HEK293 (cell line): ENCODE measurements around the gene CXCL6.

ENCODE experiments used
- CTCF ChIA-PET: fragments of 350-600 bp; formaldehyde crosslinking; extraction: SDS; loops from one replicate; lab custom pipeline; 2021; ENCODE audit warnings: antibody characterized with exemption; lab: Yijun Ruan, JAX
- POLR2A ChIA-PET: fragments of 300-600 bp; formaldehyde crosslinking; extraction: SDS; loops from one replicate; lab custom pipeline; 2020; ENCODE audit warnings: antibody characterized with exemption, inconsistent platforms; lab: Yijun Ruan, JAX
- H3K27ac ChIP-seq: fragments of 200-500 bp; sonication (Bioruptor generic); 2 replicates; pipeline ENCODE4 v1.5.1; 2014; ENCODE audit warnings: low read depth, low read length, control low read depth, inconsistent platforms; ENCODE audit errors: extremely low read depth
- H3K36me3 ChIP-seq, 2 experiments: fragments of 200-500 bp in 1 of 2; sonication (Bioruptor generic) in 1 of 2; 1 replicate in 1 of 2; 2 replicates in 1 of 2; pipeline ENCODE4 v1.5.1; 2014 to 2017; ENCODE audit warnings: inconsistent platforms in 2 of 2, low read length in 2 of 2; ENCODE audit not compliant: control insufficient read depth in 2 of 2, insufficient read depth in 1 of 2
- H3K4me1 ChIP-seq: fragments of 200-500 bp; sonication (Bioruptor generic); 2 replicates; pipeline ENCODE4 v1.5.1; 2014; ENCODE audit warnings: mild to moderate bottlenecking, low read length, inconsistent platforms; ENCODE audit not compliant: control insufficient read depth, insufficient read depth
- H3K4me3 ChIP-seq: 2 replicates; pipeline ENCODE4 v1.5.1; 2011; ENCODE audit warnings: low read depth, mild to moderate bottlenecking, control low read depth, low read length, moderate library complexity
- H3K9me3 ChIP-seq: fragments of 200-500 bp; sonication (Bioruptor generic); 2 replicates; pipeline ENCODE4 v1.5.1; 2014; ENCODE audit warnings: low read depth, low read length, inconsistent platforms; ENCODE audit not compliant: control insufficient read depth, insufficient read depth
- BCL11A ChIP-seq: fragments of 450-650 bp; formaldehyde crosslinking; IDR thresholded peaks from 2 replicates; pipeline ENCODE4 v1.5.1; 2016; ENCODE audit warnings: low read depth, missing biosample characterization, missing genetic modification characterization
- MYNN ChIP-seq: fragments of 450-650 bp; formaldehyde crosslinking; IDR thresholded peaks from 2 replicates; pipeline ENCODE4 v1.5.1; 2016; ENCODE audit warnings: missing biosample characterization, missing genetic modification characterization, borderline replicate concordance
- SALL2 ChIP-seq: fragments of 450-650 bp; formaldehyde crosslinking; IDR thresholded peaks from 2 replicates; pipeline ENCODE4 v1.5.0; 2017; ENCODE audit warnings: missing biosample characterization, mild to moderate bottlenecking, missing genetic modification characterization, borderline replicate concordance
- TRIM28 ChIP-seq: IDR thresholded peaks from 2 replicates; pipeline ENCODE4 v1.6.1; 2011; ENCODE audit warnings: low read length, control low read depth, borderline replicate concordance
- TSHZ1 ChIP-seq: fragments of 450-650 bp; formaldehyde crosslinking; IDR thresholded peaks from 2 replicates; pipeline ENCODE4 v1.5.1; 2016; ENCODE audit warnings: missing biosample characterization, missing genetic modification characterization, borderline replicate concordance
- ZBTB48 ChIP-seq: fragments of 450-650 bp; formaldehyde crosslinking; IDR thresholded peaks from 2 replicates; pipeline ENCODE4 v1.5.1; 2016; ENCODE audit warnings: missing biosample characterization, missing genetic modification characterization
- ZFHX2 ChIP-seq: fragments of 450-650 bp; formaldehyde crosslinking; conservative IDR thresholded peaks from 2 replicates; pipeline ENCODE4 v1.5.1; 2016; ENCODE audit warnings: missing biosample characterization, missing genetic modification characterization
- ZNF132 ChIP-seq: fragments of 450-650 bp; formaldehyde crosslinking; IDR thresholded peaks from 2 replicates; pipeline ENCODE4 v1.5.1; 2017; ENCODE audit warnings: missing biosample characterization, missing genetic modification characterization, borderline replicate concordance
- ZNF175 ChIP-seq: fragments of 450-650 bp; formaldehyde crosslinking; IDR thresholded peaks from 2 replicates; pipeline ENCODE4 v1.5.1; 2016; ENCODE audit warnings: missing biosample characterization, missing genetic modification characterization
- ZNF239 ChIP-seq: fragments of 450-650 bp; formaldehyde crosslinking; IDR thresholded peaks from 2 replicates; pipeline ENCODE4 v1.5.1; 2016; ENCODE audit warnings: missing biosample characterization, missing genetic modification characterization
- ZNF292 ChIP-seq: fragments of 450-650 bp; formaldehyde crosslinking; IDR thresholded peaks from 2 replicates; pipeline ENCODE4 v1.5.1; 2016; ENCODE audit warnings: low read depth, missing biosample characterization, missing genetic modification characterization, borderline replicate concordance
- ZNF354C ChIP-seq: fragments of 450-650 bp; formaldehyde crosslinking; IDR thresholded peaks from 2 replicates; pipeline ENCODE4 v1.5.1; 2016; ENCODE audit warnings: missing biosample characterization, missing genetic modification characterization, low read depth, borderline replicate concordance
- ZNF629 ChIP-seq: fragments of 450-650 bp; formaldehyde crosslinking; IDR thresholded peaks from 2 replicates; pipeline ENCODE4 v1.5.1; 2017; ENCODE audit warnings: missing biosample characterization, missing genetic modification characterization
- ZNF670 ChIP-seq: fragments of 450-650 bp; formaldehyde crosslinking; IDR thresholded peaks from 2 replicates; pipeline ENCODE4 v1.5.1; 2016; ENCODE audit warnings: missing biosample characterization, missing genetic modification characterization, low read depth
- ZSCAN23 ChIP-seq: fragments of 450-650 bp; formaldehyde crosslinking; IDR thresholded peaks from 2 replicates; pipeline ENCODE4 v1.5.1; 2016; ENCODE audit warnings: missing biosample characterization, missing genetic modification characterization
- TF ChIP-seq, protein P1 (sequence below): fragments of 450-650 bp; formaldehyde crosslinking; IDR thresholded peaks from 2 replicates; pipeline ENCODE4 v1.5.1; 2016; ENCODE audit warnings: missing biosample characterization, missing genetic modification characterization

Gene CXCL6

GRCh38 chr4:73841243-73841925 is 4.9 kb downstream of the CXCL6 start:
- CTCF ChIA-PET = no interaction called here
- POLR2A ChIA-PET = no interaction called here

DNA sequence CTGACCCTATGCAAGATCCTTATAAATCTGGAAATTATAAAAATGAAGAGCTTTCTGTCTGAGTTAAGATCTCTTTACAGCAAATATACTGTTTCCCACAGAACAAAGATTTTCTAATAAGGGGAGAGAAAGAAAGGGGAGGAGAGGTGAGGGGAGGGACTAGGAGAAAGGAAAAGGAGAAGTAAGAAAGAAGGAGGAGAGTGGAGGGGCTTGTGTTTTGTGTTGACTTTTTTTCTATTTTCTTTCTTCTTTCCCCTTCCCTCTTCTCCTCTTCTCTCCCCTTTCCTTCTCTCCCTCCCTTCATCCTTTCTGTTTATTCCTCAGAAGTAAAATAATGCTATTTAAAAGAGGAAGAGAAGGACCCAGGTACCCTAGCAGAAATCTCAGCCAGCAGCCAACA is 6.2 kb downstream of the CXCL6 start:
- H3K36me3 ChIP-seq = no peaks in the 10 kb centered on the region
- TF ChIP-seq SALL2 (tag by site-specific recombination) (no peak), ZNF629 (no peak), TRIM28 (no peak), ZNF175 (tag by site-specific recombination) (no peak), BCL11A (tag by site-specific recombination) (no peak), ZFHX2 (tag by site-specific recombination) (no peak)
- TF ChIP-seq, all 188 proteins: peak for 0
- Histone ChIP-seq H3K4me3 (no peak overlapping the region), H3K9me3 (no peaks in the 10 kb centered on the region), H3K4me1 (no peaks in the 10 kb centered on the region), H3K27ac (no peak overlapping the region)
- POLR2A ChIA-PET = no interaction called here
- CTCF ChIA-PET = interaction anchor here (0.6 kb wide), 1 partner anchor 515 kb away, joined by 3 read pairs; no protein-coding TSS in a partner anchor

More at GRCh38 chr4:73841243-73841925, 4.9 kb downstream of the CXCL6 start:
- TF ChIP-seq ZNF354C (tag by site-specific recombination) = no peak
- no peak for TF ChIP-seq ZNF132
- TF ChIP-seq ZNF292 = no peak
- TF ChIP-seq ZNF670 = no peak
- TF ChIP-seq MYNN (tag by site-specific recombination) = no peak
- no peak for TF ChIP-seq ZSCAN23 (tag by site-specific recombination)
- no peak for TF ChIP-seq TSHZ1 (tag by site-specific recombination)
- no peak for TF ChIP-seq TRIM28
- TF ChIP-seq, protein P1, sequence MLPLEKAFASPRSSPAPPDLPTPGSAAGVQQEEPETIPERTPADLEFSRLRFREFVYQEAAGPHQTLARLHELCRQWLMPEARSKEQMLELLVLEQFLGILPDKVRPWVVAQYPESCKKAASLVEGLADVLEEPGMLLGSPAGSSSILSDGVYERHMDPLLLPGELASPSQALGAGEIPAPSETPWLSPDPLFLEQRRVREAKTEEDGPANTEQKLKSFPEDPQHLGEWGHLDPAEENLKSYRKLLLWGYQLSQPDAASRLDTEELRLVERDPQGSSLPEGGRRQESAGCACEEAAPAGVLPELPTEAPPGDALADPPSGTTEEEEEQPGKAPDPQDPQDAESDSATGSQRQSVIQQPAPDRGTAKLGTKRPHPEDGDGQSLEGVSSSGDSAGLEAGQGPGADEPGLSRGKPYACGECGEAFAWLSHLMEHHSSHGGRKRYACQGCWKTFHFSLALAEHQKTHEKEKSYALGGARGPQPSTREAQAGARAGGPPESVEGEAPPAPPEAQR (tag by site-specific recombination) = no peak
- Histone ChIP-seq H3K4me1 (no peaks in the 10 kb centered on the region), H3K36me3 (no peaks in the 10 kb centered on the region), H3K4me3 (no peak overlapping the region), H3K9me3 (no peaks in the 10 kb centered on the region), H3K27ac (no peak overlapping the region)

- H3K9me3 ChIP-seq = no peaks in the 10 kb centered on the region
- TF ChIP-seq ZBTB48 (no peak), ZNF239 (tag by site-specific recombination) (no peak)
- no peaks in the 10 kb centered on the region for H3K36me3 ChIP-seq
- CTCF ChIA-PET = interaction anchor here (0.6 kb wide), 1 partner anchor 515 kb away, joined by 3 read pairs; no protein-coding TSS in a partner anchor
- POLR2A ChIA-PET = no interaction called here
- H3K4me3 ChIP-seq = no peak overlapping the region
- no peaks in the 10 kb centered on the region for H3K4me1 ChIP-seq
- H3K27ac ChIP-seq = no peak overlapping the region
These were observed 6.9 kb downstream of the CXCL6 start for GRCh38 chr4:73843369-73843768.
